K562 (cell line): Measurements from ENCODE around the gene MSRB2. TPM values are rescaled to one million over a fixed set of nuclear protein-coding genes. Genes with fewer than 3 reads are reported as not detected.

ENCODE experiments used
- CTBP1 ChIP-seq: fragments of 450-650 bp; IDR thresholded peaks from 2 replicates; pipeline ENCODE4 v1.6.1; 2016; ENCODE audit warnings: borderline replicate concordance
- KHSRP ChIP-seq: fragments of 450-650 bp; IDR thresholded peaks from 2 replicates; pipeline ENCODE4 v1.6.1; 2017
- POLR2H ChIP-seq: IDR thresholded peaks from 2 replicates; pipeline ENCODE4 v1.6.1; 2016; ENCODE audit warnings: missing genetic modification characterization, low read depth, mild to moderate bottlenecking, control low read depth, missing compliant biosample characterization, moderate library complexity
- SMARCA5 ChIP-seq: fragments of 450-650 bp; IDR thresholded peaks from 2 replicates; pipeline ENCODE4 v1.6.1; 2016
- TAF15 ChIP-seq: fragments of 200-400 bp; formaldehyde crosslinking; IDR thresholded peaks from 2 replicates; pipeline ENCODE4 v1.6.1; 2017; ENCODE audit warnings: mild to moderate bottlenecking, low read depth, low read length, moderate library complexity
- TCF7 ChIP-seq: sonication (generic); IDR thresholded peaks from 2 replicates; pipeline ENCODE4 v1.6.1; 2016; ENCODE audit warnings: antibody characterized with exemption, borderline replicate concordance
- VEZF1 ChIP-seq: fragments of 200-800 bp; sonication (Bioruptor generic); IDR thresholded peaks from 2 replicates; pipeline ENCODE4 v1.6.1; 2017; ENCODE audit warnings: missing genetic modification characterization, missing compliant biosample characterization
- YY1 ChIP-seq, 3 experiments: IDR thresholded peaks; 2 replicates each; pipeline ENCODE4 v1.6.1; 2011; ENCODE audit warnings: low read length in 2 of 3, mild to moderate bottlenecking in 2 of 3, moderate library complexity in 2 of 3, borderline replicate concordance in 1 of 3, control low read depth in 1 of 3, low read depth in 1 of 3; ENCODE audit not compliant: insufficient read depth in 3 of 3, insufficient replicate concordance in 2 of 3, control insufficient read depth in 1 of 3, insufficient read length in 1 of 3; ENCODE audit errors: extremely low read depth in 1 of 3
- ZNF253 ChIP-seq: fragments of 250-450 bp; sonication (Bioruptor Pico); conservative IDR thresholded peaks from 2 replicates; pipeline ENCODE4 v1.6.1; 2021; ENCODE audit warnings: mild to moderate bottlenecking
- polyA plus RNA-seq, 8 experiments: library from polyadenylated mRNA; depleted of rRNA in 4 of 8; stranded (reverse) in 5 of 8; unstranded in 3 of 8; fragments of >200 nt; fragmentation: Nextera tagmentation in 2 of 8; fragmentation: Illumina TruSeq in 1 of 8; extraction: Ambion mirVana in 2 of 8; extraction: Trizol in 1 of 8; gene quantifications; 2 replicates each; pipeline versions ENCODE4 v1.2.1 to v1.2.3, GENCODE V29; 2011 to 2014; ENCODE audit warnings: inconsistent platforms in 1 of 8, missing spikeins in 1 of 8
- total RNA-seq, 7 experiments: library from RNA; depleted of rRNA in 6 of 7; stranded (reverse); fragments of >200 nt in 6 of 7; fragmentation: Illumina TruSeq in 2 of 7; extraction: Trizol in 2 of 7; gene quantifications; 2 replicates each; pipeline versions ENCODE4 v1.2.1 to v1.2.3, GENCODE V29; 2011 to 2021; ENCODE audit warnings: low replicate concordance in 1 of 7
- TF ChIP-seq, protein P1 (sequence below): fragments of 450-650 bp; IDR thresholded peaks from 2 replicates; pipeline ENCODE4 v1.6.1; 2017; ENCODE audit warnings: antibody characterized with exemption, mild to moderate bottlenecking

MSRB2 gene
- total and polyA plus RNA-seq, 9 of the 15 experiments (the other 6 are each of a cell fraction or from before 2014, with no cell fraction given), result 1.5 to 22.3 (median 5.9) TPM

DNA sequence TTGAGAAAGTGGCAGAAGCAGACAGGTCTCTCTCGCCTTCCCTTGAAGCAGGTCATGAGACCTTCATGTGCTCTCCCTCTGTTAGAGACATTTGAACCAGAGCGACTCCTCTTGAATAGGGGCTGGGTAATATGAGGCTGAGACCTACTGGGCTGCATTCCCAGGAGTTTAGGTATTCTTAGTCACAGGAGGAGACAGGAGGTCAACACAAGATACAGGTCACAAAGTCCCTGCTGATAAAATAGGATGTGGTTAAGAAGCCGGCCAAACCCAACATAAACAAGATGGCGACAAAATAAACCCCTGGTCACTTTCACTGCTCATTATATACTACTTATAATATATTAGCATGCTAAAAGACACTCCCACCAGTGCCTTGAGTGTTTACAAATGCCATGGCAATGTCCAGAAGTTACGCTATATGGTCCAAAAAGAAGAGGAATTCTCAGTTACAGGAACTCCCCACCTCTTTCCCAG, 43.5 kb upstream of the MSRB2 start (continued):
- TF ChIP-seq, protein P1, sequence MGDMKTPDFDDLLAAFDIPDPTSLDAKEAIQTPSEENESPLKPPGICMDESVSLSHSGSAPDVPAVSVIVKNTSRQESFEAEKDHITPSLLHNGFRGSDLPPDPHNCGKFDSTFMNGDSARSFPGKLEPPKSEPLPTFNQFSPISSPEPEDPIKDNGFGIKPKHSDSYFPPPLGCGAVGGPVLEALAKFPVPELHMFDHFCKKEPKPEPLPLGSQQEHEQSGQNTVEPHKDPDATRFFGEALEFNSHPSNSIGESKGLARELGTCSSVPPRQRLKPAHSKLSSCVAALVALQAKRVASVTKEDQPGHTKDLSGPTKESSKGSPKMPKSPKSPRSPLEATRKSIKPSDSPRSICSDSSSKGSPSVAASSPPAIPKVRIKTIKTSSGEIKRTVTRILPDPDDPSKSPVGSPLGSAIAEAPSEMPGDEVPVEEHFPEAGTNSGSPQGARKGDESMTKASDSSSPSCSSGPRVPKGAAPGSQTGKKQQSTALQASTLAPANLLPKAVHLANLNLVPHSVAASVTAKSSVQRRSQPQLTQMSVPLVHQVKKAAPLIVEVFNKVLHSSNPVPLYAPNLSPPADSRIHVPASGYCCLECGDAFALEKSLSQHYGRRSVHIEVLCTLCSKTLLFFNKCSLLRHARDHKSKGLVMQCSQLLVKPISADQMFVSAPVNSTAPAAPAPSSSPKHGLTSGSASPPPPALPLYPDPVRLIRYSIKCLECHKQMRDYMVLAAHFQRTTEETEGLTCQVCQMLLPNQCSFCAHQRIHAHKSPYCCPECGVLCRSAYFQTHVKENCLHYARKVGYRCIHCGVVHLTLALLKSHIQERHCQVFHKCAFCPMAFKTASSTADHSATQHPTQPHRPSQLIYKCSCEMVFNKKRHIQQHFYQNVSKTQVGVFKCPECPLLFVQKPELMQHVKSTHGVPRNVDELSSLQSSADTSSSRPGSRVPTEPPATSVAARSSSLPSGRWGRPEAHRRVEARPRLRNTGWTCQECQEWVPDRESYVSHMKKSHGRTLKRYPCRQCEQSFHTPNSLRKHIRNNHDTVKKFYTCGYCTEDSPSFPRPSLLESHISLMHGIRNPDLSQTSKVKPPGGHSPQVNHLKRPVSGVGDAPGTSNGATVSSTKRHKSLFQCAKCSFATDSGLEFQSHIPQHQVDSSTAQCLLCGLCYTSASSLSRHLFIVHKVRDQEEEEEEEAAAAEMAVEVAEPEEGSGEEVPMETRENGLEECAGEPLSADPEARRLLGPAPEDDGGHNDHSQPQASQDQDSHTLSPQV, result peak; percentile 75
- TF ChIP-seq TCF7 (no peak), ZNF253 (CRISPR knock-in tag) (no peak), SMARCA5 (no peak), POLR2H (0 out of 2 replicates have a peak, but pooled peaks have one; percentile 50), CTBP1 (peak; percentile 24; the same call in 1 of the 2 replicates), TAF15 (no peak), YY1 (IDR thresholded peaks at IDR 0.05; ENCODE audit: borderline replicate concordance in 1 of 3, control insufficient read depth in 1 of 3, extremely low read depth in 1 of 3, insufficient read depth in 3 of 3, insufficient read length in 1 of 3, insufficient replicate concordance in 2 of 3, low read depth in 1 of 3, low read length in 2 of 3) (peak in 1 of 3 experiments; percentile 63), VEZF1 (CRISPR knock-in tag) (0 out of 2 replicates have a peak, but pooled peaks have one; percentile 23), KHSRP (no peak)
